A172 (cell line): ENCODE measurements around the gene FAM180B. TPM values are rescaled to one million over a fixed set of nuclear protein-coding genes. Genes with fewer than 3 reads are reported as not detected.
"Not testable (repeated sequence)": the region's sequence is repeated elsewhere in the genome, so short reads cannot be mapped to it uniquely, and the experiment has no call there.

Experiments used
- DNase-seq: peaks from one replicate; pipeline ENCODE4 v3.0.0-alpha.2; 2015; ENCODE audit warnings: low spot score
- total RNA-seq: library from RNA; depleted of rRNA; stranded (reverse); fragments of >200 nt; shearing (Covaris generic); gene quantifications from 2 replicates; pipeline ENCODE4 v1.2.3, GENCODE V29; 2014; rRNA removed

The FAM180B gene
- total RNA-seq, result not detected in 2 replicates

GRCh38 chr11:47586098-47586855, at the start of gene FAM180B:
Gene FAM180B (plus strand): TSS chr11:47586678. CDS start chr11:47586769, 91 bp downstream.
- DNase-seq, result no peak

- DNase-seq, result no peak
Measured at GRCh38 chr11:47536915-47537314, 49.6 kb upstream of the FAM180B start.

GRCh38 chr11:47538741-47539565, 47.5 kb upstream of the FAM180B start:
- no peak for DNase-seq

GRCh38 chr11:47539681-47540039, 46.8 kb upstream of the FAM180B start:
- no peak for DNase-seq

- DNase-seq, result no peak
Measured at GRCh38 chr11:47541070-47541469, 45.4 kb upstream of the FAM180B start.

- DNase-seq, result no peak
Measured at GRCh38 chr11:47545298-47545697, 41.2 kb upstream of the FAM180B start.

DNA sequence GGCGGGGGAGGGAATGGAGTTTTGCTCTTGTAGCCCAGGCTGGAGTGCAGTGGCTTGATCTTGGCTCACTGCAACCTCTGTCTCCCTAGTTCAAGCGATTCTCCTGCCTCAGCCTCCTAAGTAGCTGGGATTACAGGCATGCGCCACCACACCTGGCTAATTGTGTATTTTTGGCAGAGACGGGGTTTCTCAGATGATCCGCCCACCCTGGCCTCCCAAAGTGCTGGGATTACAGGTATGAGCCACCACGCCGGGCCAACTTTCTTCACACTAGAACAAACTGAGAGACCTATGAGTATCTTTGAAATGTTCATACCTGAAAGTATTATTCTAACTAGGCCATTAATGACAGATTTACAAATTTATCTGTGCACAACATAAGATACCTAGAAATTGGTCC, 40.2 kb upstream of the FAM180B start:
- DNase-seq, result not testable (repeated sequence)

DNA sequence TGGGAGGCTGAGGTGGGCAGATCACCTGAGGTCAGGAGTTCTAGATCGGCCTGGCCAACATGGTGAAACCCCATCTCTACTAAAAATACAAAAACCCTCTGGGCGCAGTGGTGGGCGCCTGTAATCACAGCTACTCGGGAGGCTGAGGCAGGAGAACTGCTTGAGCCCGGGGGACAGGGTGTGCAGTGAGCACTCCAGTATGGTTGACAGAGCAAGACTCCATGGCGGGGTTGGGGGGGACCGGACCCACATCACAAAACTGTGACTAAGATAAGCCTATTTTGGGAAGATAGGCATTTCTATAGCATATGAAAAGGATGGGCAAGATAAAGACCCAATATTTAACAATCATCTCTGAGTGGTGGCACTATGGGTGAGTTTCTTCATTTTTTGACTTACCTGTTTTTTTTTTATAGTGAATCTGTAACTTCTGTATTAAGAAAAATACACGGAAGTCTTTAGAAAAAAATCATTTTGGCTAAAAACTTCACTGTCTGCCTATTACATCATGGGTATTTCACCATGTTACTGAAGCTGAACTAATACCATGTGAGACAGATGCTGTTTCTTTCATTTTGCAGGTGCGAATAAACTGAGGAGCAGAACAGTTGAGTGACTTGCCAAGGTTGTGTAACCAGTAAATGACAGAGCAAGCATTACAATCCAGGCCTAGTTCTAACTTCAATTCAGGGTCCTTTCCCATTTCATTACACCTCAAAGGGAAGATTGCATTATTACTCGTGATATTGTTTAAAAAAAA, 36.0 kb upstream of the FAM180B start:
- DNase-seq, result no peak

- DNase-seq, result peak; percentile 36
Measured at GRCh38 chr11:47551086-47551485, 35.4 kb upstream of the FAM180B start.

DNA sequence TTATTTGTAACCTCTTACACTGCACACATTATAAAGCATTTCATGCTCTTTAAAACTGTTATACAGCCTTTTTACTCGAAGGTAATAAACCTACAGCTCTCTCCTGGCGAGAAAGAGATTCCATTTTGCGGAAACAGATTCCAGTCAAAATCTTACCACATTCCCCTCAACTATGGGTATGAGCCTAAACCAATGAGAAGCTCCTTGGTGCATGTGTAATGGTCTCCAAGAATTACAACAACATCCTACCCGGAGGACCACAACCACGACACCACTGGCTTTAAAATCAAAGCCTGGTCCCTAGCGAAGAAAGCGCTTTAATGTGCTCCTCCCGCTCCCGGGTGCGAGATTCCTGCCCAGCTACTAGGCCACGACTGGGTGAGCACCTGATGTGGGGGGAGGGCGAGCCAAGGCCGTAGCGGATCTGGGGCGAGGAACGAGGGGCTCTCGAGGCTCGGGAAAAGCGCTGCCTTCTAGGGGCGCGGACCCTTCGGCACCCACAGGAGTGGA, 34.4 kb upstream of the FAM180B start:
- peak; percentile 32 for DNase-seq

- peak; percentile 80 for DNase-seq
Measured at GRCh38 chr11:47552566-47553405, 33.7 kb upstream of the FAM180B start, which contains the start of gene CELF1. Gene CELF1 (minus strand): TSS chr11:47553132. CDS start chr11:47499523, 53,609 bp downstream.

GRCh38 chr11:47553406-47553743, 33.1 kb upstream of the FAM180B start:
- DNase-seq, result no peak

- not testable (repeated sequence) for DNase-seq
Measured at GRCh38 chr11:47557004-47557403, 29.5 kb upstream of the FAM180B start.

DNA sequence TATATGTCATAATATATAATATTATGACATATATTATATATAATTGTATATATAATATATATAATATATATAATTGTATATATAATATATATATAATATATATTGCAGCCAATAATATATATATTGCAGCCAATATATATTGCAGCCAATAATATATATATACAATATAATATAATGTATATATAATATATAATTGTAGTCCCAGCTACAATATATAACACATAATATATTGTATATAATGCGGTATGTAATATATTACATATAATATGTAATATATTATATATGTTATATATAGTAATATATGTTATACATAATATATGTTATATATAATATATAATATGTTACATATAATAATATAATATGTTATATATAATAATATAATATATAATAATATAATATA, 27.8 kb upstream of the FAM180B start:
- DNase-seq, result no peak

DNA sequence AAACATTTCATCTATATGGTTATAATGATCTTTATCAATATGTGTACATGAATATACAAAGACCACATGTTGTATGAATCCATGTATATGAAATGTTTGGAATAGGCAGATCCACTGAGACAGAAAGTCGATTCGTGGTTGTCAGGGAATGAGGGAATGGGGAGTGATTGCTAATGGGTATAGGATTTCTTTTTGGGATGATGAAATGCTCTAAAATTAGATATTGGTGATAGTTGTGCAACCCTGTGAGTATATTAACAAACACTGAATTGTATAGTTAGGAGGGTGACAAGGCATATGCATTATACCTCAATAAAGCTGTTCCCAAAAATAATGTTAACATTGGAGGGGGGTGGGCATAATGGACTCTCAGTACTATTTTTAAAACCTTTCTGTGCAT, 26.1 kb upstream of the FAM180B start:
- no peak for DNase-seq

DNA sequence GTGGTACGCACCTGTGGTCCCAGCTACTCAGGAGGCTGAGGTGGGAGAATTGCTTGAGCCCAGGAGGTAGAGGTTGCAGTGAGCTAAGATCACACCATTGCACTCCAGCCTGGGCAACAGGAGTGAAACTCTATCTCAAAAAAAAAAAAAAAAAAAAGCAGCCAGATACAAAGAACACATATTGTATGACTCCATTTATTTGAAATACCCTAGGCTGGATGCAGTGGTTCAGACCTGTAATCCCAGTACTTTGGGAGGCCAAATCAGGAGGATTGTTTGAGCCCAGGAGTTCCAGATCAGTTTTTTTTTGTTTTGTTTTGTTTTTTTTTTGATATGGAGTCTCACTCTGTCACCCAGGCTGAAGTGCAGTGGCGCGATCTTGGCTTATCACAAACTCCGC, 24.1 kb upstream of the FAM180B start:
- DNase-seq, result not testable (repeated sequence)

DNA sequence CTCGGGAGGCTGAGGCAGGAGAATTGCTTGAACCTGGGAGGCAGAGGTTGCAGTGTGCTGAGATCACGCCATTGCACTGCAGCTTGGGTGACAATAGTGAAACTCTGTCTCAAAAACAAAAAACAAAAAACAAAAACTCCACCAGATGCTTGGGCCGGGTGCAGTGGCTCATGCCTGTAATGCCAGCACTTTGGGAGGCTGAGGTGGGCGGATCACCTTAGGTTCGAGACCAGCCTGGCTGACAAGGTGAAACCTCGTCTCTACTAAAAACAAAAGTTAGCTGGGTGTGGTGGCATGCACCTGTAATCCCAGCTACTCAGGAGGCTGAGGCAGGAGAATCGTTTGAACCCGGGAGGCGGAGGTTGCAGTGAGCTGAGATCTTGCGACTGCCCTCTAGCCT, 22.1 kb upstream of the FAM180B start:
- DNase-seq, result not testable (repeated sequence)

GRCh38 chr11:47564933-47565339, 21.5 kb upstream of the FAM180B start:
- DNase-seq, result no peak

GRCh38 chr11:47565340-47566148, 20.9 kb upstream of the FAM180B start, which contains the start of gene PTPMT1:
Gene PTPMT1 (plus strand): TSS chr11:47565599. CDS start chr11:47565623, 24 bp downstream.
- peak; percentile 40 for DNase-seq

GRCh38 chr11:47566149-47566698, 20.3 kb upstream of the FAM180B start:
- no peak for DNase-seq
